HCT116 (cell line): ENCODE results near the gene TOX2. TPM values are rescaled to one million over a fixed set of nuclear protein-coding genes. Genes with fewer than 3 reads are reported as not detected.

Experiments used
- CEBPB ChIP-seq: IDR thresholded peaks from 2 replicates; pipeline ENCODE4 v1.6.1; 2012; ENCODE audit warnings: low read depth
- ELF1 ChIP-seq: IDR thresholded peaks from 2 replicates; pipeline ENCODE4 v1.6.1; 2012; ENCODE audit warnings: low read depth, borderline replicate concordance
- FOSL1 ChIP-seq: IDR thresholded peaks from 2 replicates; pipeline ENCODE4 v1.6.1; 2012; ENCODE audit warnings: low read depth
- POLR2A ChIP-seq: IDR thresholded peaks from 2 replicates; pipeline ENCODE4 v1.7.0; 2011; ENCODE audit warnings: borderline replicate concordance; ENCODE audit not compliant: insufficient read depth, insufficient read length; ENCODE audit errors: extremely low read depth
- RAD21 ChIP-seq: IDR thresholded peaks from 2 replicates; pipeline ENCODE4 v1.6.1; 2012; ENCODE audit warnings: low read depth, mild to moderate bottlenecking
- SIN3A ChIP-seq: IDR thresholded peaks from 2 replicates; pipeline ENCODE4 v1.6.1; 2012; ENCODE audit warnings: low read depth
- SP1 ChIP-seq: IDR thresholded peaks from 2 replicates; pipeline ENCODE4 v1.6.1; 2012; ENCODE audit warnings: low read depth
- YY1 ChIP-seq: IDR thresholded peaks from 2 replicates; pipeline ENCODE4 v1.6.1; 2011; ENCODE audit warnings: low read length, low read depth, moderate library complexity, mild to moderate bottlenecking; ENCODE audit not compliant: insufficient replicate concordance; ENCODE audit errors: extremely low read depth
- ZFX ChIP-seq: fragments of 450-650 bp; IDR thresholded peaks from 2 replicates; pipeline ENCODE4 v1.6.1; 2017
- total RNA-seq: library from RNA; stranded (reverse); gene quantifications from one replicate; pipeline ENCODE4 v1.2.1, GENCODE V29; 2021; ENCODE audit not compliant: unreplicated experiment
- TF ChIP-seq, protein P1 (sequence below): IDR thresholded peaks from 2 replicates; pipeline ENCODE4 v1.6.1; 2012; ENCODE audit warnings: low read depth
- TF ChIP-seq, protein P2 (sequence below), 3 experiments: fragments of 200-600 bp in 1 of 3; sonication (generic) in 1 of 3; IDR thresholded peaks in 2 of 3; conservative IDR thresholded peaks in 1 of 3; 2 replicates each; pipeline ENCODE4 v1.5.1; 2012 to 2017; ENCODE audit warnings: low read depth in 2 of 3, low read length in 2 of 3, antibody characterized with exemption in 1 of 3, borderline replicate concordance in 1 of 3, control low read depth in 1 of 3, mild to moderate bottlenecking in 1 of 3, mixed read lengths in 1 of 3, mixed run types in 1 of 3, moderate library complexity in 1 of 3; ENCODE audit not compliant: insufficient read depth in 1 of 3

TOX2 gene
- total RNA-seq, 1 experiment from 2014 or later: 39.6 TPM

DNA sequence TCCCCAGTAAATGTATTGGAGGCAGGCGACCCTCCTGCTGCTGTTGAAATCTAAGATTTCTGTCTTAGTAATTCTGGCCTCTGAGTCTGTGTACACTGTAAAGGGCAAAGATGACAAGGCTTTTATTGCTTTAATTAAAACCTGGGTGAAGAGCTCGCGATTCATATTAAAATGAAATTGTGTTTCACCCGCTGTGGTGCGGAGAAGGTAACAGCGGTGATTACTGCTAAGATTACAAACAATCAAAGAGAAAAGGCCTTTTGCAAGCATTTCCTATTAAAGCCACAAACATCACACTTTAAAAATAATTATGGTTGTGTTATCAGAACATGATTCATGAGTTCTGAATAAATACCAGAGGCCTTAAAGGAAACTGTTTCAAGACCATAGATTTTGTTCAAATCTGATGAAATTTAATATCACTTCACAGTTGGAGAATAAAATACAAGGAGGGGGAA, 69.3 kb downstream of the TOX2 start (continued):
- TF ChIP-seq, protein P1, sequence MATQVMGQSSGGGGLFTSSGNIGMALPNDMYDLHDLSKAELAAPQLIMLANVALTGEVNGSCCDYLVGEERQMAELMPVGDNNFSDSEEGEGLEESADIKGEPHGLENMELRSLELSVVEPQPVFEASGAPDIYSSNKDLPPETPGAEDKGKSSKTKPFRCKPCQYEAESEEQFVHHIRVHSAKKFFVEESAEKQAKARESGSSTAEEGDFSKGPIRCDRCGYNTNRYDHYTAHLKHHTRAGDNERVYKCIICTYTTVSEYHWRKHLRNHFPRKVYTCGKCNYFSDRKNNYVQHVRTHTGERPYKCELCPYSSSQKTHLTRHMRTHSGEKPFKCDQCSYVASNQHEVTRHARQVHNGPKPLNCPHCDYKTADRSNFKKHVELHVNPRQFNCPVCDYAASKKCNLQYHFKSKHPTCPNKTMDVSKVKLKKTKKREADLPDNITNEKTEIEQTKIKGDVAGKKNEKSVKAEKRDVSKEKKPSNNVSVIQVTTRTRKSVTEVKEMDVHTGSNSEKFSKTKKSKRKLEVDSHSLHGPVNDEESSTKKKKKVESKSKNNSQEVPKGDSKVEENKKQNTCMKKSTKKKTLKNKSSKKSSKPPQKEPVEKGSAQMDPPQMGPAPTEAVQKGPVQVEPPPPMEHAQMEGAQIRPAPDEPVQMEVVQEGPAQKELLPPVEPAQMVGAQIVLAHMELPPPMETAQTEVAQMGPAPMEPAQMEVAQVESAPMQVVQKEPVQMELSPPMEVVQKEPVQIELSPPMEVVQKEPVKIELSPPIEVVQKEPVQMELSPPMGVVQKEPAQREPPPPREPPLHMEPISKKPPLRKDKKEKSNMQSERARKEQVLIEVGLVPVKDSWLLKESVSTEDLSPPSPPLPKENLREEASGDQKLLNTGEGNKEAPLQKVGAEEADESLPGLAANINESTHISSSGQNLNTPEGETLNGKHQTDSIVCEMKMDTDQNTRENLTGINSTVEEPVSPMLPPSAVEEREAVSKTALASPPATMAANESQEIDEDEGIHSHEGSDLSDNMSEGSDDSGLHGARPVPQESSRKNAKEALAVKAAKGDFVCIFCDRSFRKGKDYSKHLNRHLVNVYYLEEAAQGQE: no peak
- TF ChIP-seq YY1 (no peak), ZFX (no peak), FOSL1 (no peak), ELF1 (no peak), SIN3A (no peak), CEBPB (no peak), RAD21 (no peak), POLR2A (no peak), SP1 (no peak)
- TF ChIP-seq, protein P2, sequence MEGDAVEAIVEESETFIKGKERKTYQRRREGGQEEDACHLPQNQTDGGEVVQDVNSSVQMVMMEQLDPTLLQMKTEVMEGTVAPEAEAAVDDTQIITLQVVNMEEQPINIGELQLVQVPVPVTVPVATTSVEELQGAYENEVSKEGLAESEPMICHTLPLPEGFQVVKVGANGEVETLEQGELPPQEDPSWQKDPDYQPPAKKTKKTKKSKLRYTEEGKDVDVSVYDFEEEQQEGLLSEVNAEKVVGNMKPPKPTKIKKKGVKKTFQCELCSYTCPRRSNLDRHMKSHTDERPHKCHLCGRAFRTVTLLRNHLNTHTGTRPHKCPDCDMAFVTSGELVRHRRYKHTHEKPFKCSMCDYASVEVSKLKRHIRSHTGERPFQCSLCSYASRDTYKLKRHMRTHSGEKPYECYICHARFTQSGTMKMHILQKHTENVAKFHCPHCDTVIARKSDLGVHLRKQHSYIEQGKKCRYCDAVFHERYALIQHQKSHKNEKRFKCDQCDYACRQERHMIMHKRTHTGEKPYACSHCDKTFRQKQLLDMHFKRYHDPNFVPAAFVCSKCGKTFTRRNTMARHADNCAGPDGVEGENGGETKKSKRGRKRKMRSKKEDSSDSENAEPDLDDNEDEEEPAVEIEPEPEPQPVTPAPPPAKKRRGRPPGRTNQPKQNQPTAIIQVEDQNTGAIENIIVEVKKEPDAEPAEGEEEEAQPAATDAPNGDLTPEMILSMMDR (IDR thresholded peaks at IDR 0.05 in 2 of 3, conservative IDR thresholded peaks at IDR 0.05 in 1 of 3; ENCODE audit: borderline replicate concordance in 1 of 3, insufficient read depth in 1 of 3, low read depth in 2 of 3, low read length in 2 of 3): no peak
